ENCODE results near the gene SYNDIG1. TPM values are rescaled to one million over a fixed set of nuclear protein-coding genes. Genes with fewer than 3 reads are reported as not detected.

The SYNDIG1 gene
- polyA plus RNA-seq, 2 of the 4 experiments (the other 2 are of a cell fraction), result 0.96 to 2.6 TPM

DNA sequence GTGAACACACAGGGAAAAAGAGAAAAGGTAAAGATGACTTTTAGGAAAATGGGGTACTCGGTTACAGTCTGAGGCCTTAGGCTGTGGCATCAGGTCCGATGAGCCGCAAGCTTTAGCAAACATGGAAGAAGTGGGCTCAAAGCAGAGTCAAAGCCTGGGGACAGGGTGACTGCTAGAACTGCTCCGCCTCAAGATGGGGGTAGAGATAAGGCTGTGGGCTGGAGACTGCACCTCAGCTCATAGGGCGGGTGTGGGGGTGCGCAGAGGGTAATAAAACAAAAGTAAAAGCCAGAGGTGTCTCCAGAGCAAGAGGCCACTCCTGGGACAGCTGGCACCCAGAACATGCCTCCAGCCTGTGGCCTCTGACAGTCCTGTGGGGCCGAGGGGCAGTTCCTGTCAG lies 21.3 kb upstream of the SYNDIG1 start:
- Histone ChIP-seq H3K4me3 (no peak overlapping the region), H3K9me3 (no peaks in the 10 kb centered on the region), H3K4me1 (no peaks in the 10 kb centered on the region), H3K27ac (no peak overlapping the region), H3K4me2 (no peak overlapping the region)
- FAIRE-seq, result no peak
- ChIA-PET POLR2A (no interaction called here), CTCF (interaction anchor here (1.0 to 1.2 kb wide), 2 partner anchors 287 to 333 kb away, joined by 3 read pairs; no protein-coding TSS in a partner anchor)
- peak in 1 of 2 experiments; percentile 34; a peak in 2 of 6 replicates for ATAC-seq
- TF ChIP-seq HEYL (CRISPR knock-in tag; IDR thresholded peaks at IDR 0.05), result no peak
- no peak for TF ChIP-seq JUNB (IDR thresholded peaks at IDR 0.05)
- TF ChIP-seq NFE2L2 (conservative IDR thresholded peaks at IDR 0.05; ENCODE audit: low read length), result no peak
- no peak for TF ChIP-seq HMGXB4 (CRISPR knock-in tag; IDR thresholded peaks at IDR 0.05; ENCODE audit: borderline replicate concordance)
- no peak for TF ChIP-seq RARB (CRISPR knock-in tag; IDR thresholded peaks at IDR 0.05)
- TF ChIP-seq PBX3 (IDR thresholded peaks at IDR 0.05), result no peak
- no peak for TF ChIP-seq JUN (IDR thresholded peaks at IDR 0.05)
- 25% methylated on average over 7 of the region's 7 CpGs for WGBS (ENCODE audit: missing lambda C conversion rate)
- DNase-seq (ENCODE audit: low read depth in 1 of 2, low spot score in 1 of 2), result no peak

GRCh38 chr20:24449026-24449720 lies 20.3 kb upstream of the SYNDIG1 start:
- no peak for TF ChIP-seq FOSB (CRISPR knock-in tag; IDR thresholded peaks at IDR 0.05)
- no peak for TF ChIP-seq FOXS1 (CRISPR knock-in tag; IDR thresholded peaks at IDR 0.05)
- TF ChIP-seq CBX2 (IDR thresholded peaks at IDR 0.05; ENCODE audit: borderline replicate concordance, low read depth), result no peak
- no peak for TF ChIP-seq MAFK (IDR thresholded peaks at IDR 0.05; ENCODE audit: partially characterized antibody)
- TF ChIP-seq RCOR1 (IDR thresholded peaks at IDR 0.05; ENCODE audit: low read depth, low read length), result no peak
- TF ChIP-seq EP300 (IDR thresholded peaks at IDR 0.05), result no peak
- no peak for TF ChIP-seq HOXA7 (CRISPR knock-in tag; IDR thresholded peaks at IDR 0.05)
- TF ChIP-seq BCL3 (IDR thresholded peaks at IDR 0.05), result no peak
- TF ChIP-seq HOXB5 (CRISPR knock-in tag; IDR thresholded peaks at IDR 0.05), result no peak
- TF ChIP-seq NR3C1 (IDR thresholded peaks at IDR 0.05), result no peak
- no peak for TF ChIP-seq USF2 (IDR thresholded peaks at IDR 0.05)
- no peak for TF ChIP-seq MYC (IDR thresholded peaks at IDR 0.05; ENCODE audit: borderline replicate concordance, low read length)
- TF ChIP-seq MAZ (IDR thresholded peaks at IDR 0.05; ENCODE audit: borderline replicate concordance, low read depth, low read length), result no peak
- TF ChIP-seq CEBPB (IDR thresholded peaks at IDR 0.05), result no peak
- no peak for TF ChIP-seq TFCP2L1 (CRISPR knock-in tag; IDR thresholded peaks at IDR 0.05)
- no peak for TF ChIP-seq HDAC2 (IDR thresholded peaks at IDR 0.05)
- TF ChIP-seq PBX3 (IDR thresholded peaks at IDR 0.05), result no peak
- no peak for TF ChIP-seq ZNF302 (CRISPR knock-in tag; IDR thresholded peaks at IDR 0.05)
- no peak for TF ChIP-seq KDM1A (IDR thresholded peaks at IDR 0.05; ENCODE audit: low read depth)
- no peak overlapping the region for H3K4me3 ChIP-seq
- ChIA-PET CTCF (interaction anchor here (1.0 kb wide), 1 partner anchor 332 kb away, joined by 3 read pairs; no protein-coding TSS in a partner anchor), POLR2A (no interaction called here)
- H3K4me2 ChIP-seq, result no peak overlapping the region
- H3K4me1 ChIP-seq, result no peaks in the 10 kb centered on the region
- H3K27ac ChIP-seq, result no peak overlapping the region
- ATAC-seq (no peak), FAIRE-seq (no peak), DNase-seq (ENCODE audit: low read depth in 1 of 2, low spot score in 1 of 2) (no peak)
- no peaks in the 10 kb centered on the region for H3K9me3 ChIP-seq
- 49% methylated on average over 9 of the region's 9 CpGs for WGBS (ENCODE audit: missing lambda C conversion rate)
